Endothelial cell of umbilical vein (primary cell): Measurements from ENCODE around the gene ATP6V1B1. TPM values are rescaled to one million over a fixed set of nuclear protein-coding genes. Genes with fewer than 3 reads are reported as not detected.

Experiments used
- BruUV-seq: library from RNA; stranded (reverse); fragments of 400-500 nt; replicated peaks from 2 replicates; lab custom pipeline; 2021; lab: Mats Ljungman, UMichigan
- CTCF ChIA-PET: fragments of 300-600, 350-600 bp; sonication (Branson Sonifier 250); formaldehyde crosslinking; loops from one replicate; lab custom pipeline; 2021; ENCODE audit warnings: antibody characterized with exemption, inconsistent platforms; lab: Charles Lee
- POLR2A ChIA-PET: fragments of 300-600, 350-600 bp; sonication (Branson Sonifier 250); formaldehyde crosslinking; loops from one replicate; lab custom pipeline; 2021; ENCODE audit warnings: antibody characterized with exemption, inconsistent platforms; lab: Charles Lee
- DNase-seq: peaks from one replicate; pipeline ENCODE4 v3.0.0-alpha.2; 2011; ENCODE audit warnings: low read depth, low spot score
- FAIRE-seq: peaks from 2 replicates; lab custom pipeline; 2011; peaks lifted over from hg19 to GRCh38; lab: Jason Lieb, UNC
- H2AFZ ChIP-seq: 2 replicates; pipeline ENCODE4 v1.6.0; 2012; ENCODE audit warnings: low read depth, low read length, control low read depth, inconsistent platforms
- H3K27ac ChIP-seq: 2 replicates; pipeline ENCODE4 v1.5.1; 2011; ENCODE audit warnings: low read depth, mild to moderate bottlenecking, control low read depth, low read length, moderate library complexity; ENCODE audit not compliant: insufficient read depth
- H3K27me3 ChIP-seq, 2 experiments: 2 replicates each; pipeline versions ENCODE4 v1.6.0 to v1.6.1; 2011; ENCODE audit warnings: low read length in 2 of 2, mixed read lengths in 1 of 2; ENCODE audit not compliant: control insufficient read depth in 2 of 2, insufficient read depth in 2 of 2
- H3K36me3 ChIP-seq, 2 experiments: 2 replicates in 1 of 2; 3 replicates in 1 of 2; pipeline ENCODE4 v1.5.1; 2011; ENCODE audit warnings: low read length in 2 of 2, mild to moderate bottlenecking in 1 of 2, moderate library complexity in 1 of 2; ENCODE audit not compliant: control insufficient read depth in 2 of 2, insufficient read depth in 2 of 2; ENCODE audit errors: extremely low read depth in 1 of 2
- H3K4me1 ChIP-seq: 3 replicates; pipeline ENCODE4 v1.5.1; 2011; ENCODE audit warnings: mild to moderate bottlenecking, low read length; ENCODE audit not compliant: control insufficient read depth, insufficient read depth; ENCODE audit errors: extremely low read depth
- H3K4me2 ChIP-seq: 2 replicates; pipeline ENCODE4 v1.6.1; 2011; ENCODE audit warnings: low read length, control low read depth, mixed read lengths; ENCODE audit not compliant: insufficient read depth
- H3K4me3 ChIP-seq, 3 experiments: fragments of 200-600 bp in 1 of 3; sonication (generic), shearing (Covaris generic) in 1 of 3; replicated peaks in 1 of 3; 2 replicates each; pipeline ENCODE4 v1.5.1; 2011 to 2016; ENCODE audit warnings: control low read depth in 3 of 3, low read length in 3 of 3, mild to moderate bottlenecking in 2 of 3, inconsistent platforms in 1 of 3, low read depth in 1 of 3, moderate library complexity in 1 of 3; ENCODE audit not compliant: insufficient read depth in 1 of 3
- H3K79me2 ChIP-seq: 2 replicates; pipeline ENCODE4 v1.6.0; 2012; ENCODE audit warnings: low read length, inconsistent platforms; ENCODE audit not compliant: control insufficient read depth, insufficient read depth
- H3K9ac ChIP-seq: replicated peaks from 2 replicates; pipeline ENCODE3; 2011; ENCODE audit warnings: low read length, control low read depth; ENCODE audit not compliant: insufficient read depth; ENCODE audit errors: extremely low read depth
- H3K9me1 ChIP-seq: replicated peaks from 3 replicates; pipeline ENCODE4 v1.6.0; 2011; ENCODE audit warnings: mild to moderate bottlenecking, low read length; ENCODE audit not compliant: control insufficient read depth, insufficient read depth; ENCODE audit errors: extremely low read depth
- H3K9me3 ChIP-seq: replicated peaks from 2 replicates; pipeline ENCODE4 v1.5.1; 2012; ENCODE audit warnings: low read length, inconsistent platforms; ENCODE audit not compliant: control insufficient read depth, insufficient read depth
- H4K20me1 ChIP-seq: replicated peaks from 2 replicates; pipeline ENCODE3; 2011; ENCODE audit warnings: mild to moderate bottlenecking, low read length; ENCODE audit not compliant: control insufficient read depth, insufficient read depth; ENCODE audit errors: extremely low read depth
- EZH2 ChIP-seq: IDR thresholded peaks from 2 replicates; pipeline ENCODE4 v1.6.1; 2012; ENCODE audit warnings: borderline replicate concordance, low read depth, mild to moderate bottlenecking, moderate library complexity, low read length, inconsistent platforms; ENCODE audit not compliant: severe bottlenecking
- MYC ChIP-seq: IDR thresholded peaks from one replicate; pipeline ENCODE4 v1.6.1; 2011; ENCODE audit warnings: mild to moderate bottlenecking, low read depth, low read length
- POLR2A ChIP-seq: IDR thresholded peaks from 2 replicates; pipeline ENCODE4 v1.6.1; 2012; ENCODE audit warnings: low read depth, mild to moderate bottlenecking, control low read depth, low read length
- POLR2AphosphoS5 ChIP-seq: IDR thresholded peaks from 2 replicates; pipeline ENCODE4 v1.6.1; 2012; ENCODE audit warnings: low read depth, mild to moderate bottlenecking, control low read depth, low read length, moderate library complexity; ENCODE audit not compliant: insufficient read depth
- dilution Hi-C: fragments of 300-500 bp; cut with MboI; formaldehyde crosslinking; loops from one replicate; pipeline ENCODE4 v1.15.0; 2019; ENCODE audit warnings: low sequenced_read_pairs; ENCODE audit not compliant: extremely low pct_ligation_motif_present
- intact Hi-C: fragments of 100-400 bp; cut with micrococcal nuclease; formaldehyde crosslinking; loops from one replicate; pipeline ENCODE4 v1.10.0; 2022
- polyA plus RNA-seq, 4 experiments: library from polyadenylated mRNA; depleted of rRNA in 3 of 4; stranded (reverse) in 3 of 4; unstranded in 1 of 4; fragments of >200 nt; gene quantifications; 2 replicates each; pipeline versions ENCODE4 v1.2.1 to v1.2.3, GENCODE V29; 2011 to 2012; ENCODE audit warnings: missing spikeins in 1 of 4
- total RNA-seq: library from RNA; stranded (reverse); gene quantifications from 2 replicates; pipeline ENCODE4 v1.2.3, GENCODE V29; 2021
- TF ChIP-seq, protein P1 (sequence below), 2 donors: IDR thresholded peaks; 1 replicate in 1 of 2; 2 replicates in 1 of 2; pipeline ENCODE4 v1.5.1; 2011; ENCODE audit warnings: low read length in 2 of 2, mild to moderate bottlenecking in 2 of 2, moderate library complexity in 2 of 2, control low read depth in 1 of 2, inconsistent platforms in 1 of 2, low read depth in 1 of 2; ENCODE audit not compliant: insufficient read depth in 1 of 2; ENCODE audit errors: extremely low read depth in 1 of 2

The ATP6V1B1 gene
- total and polyA plus RNA-seq, 2 donors (not counting 3 experiments of a cell fraction or from before 2014, with no cell fraction given) = 0.77 TPM; not detected in 1

DNA sequence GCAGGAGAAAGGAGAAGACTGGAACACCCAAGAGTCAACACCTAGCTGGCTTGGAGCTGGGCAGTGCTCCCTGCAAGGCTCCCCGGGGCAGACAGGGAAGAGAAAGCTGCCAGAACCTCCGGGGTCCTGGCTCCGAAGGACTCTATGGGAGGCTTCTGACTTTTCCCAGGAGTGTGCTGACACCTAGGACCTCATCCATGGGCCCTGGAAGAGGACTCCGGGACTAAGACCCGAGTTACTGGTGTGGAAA lies 37.8 kb upstream of the ATP6V1B1 start:
- H3K4me2 ChIP-seq = no peak overlapping the region
- H3K4me1 ChIP-seq = peaks cover 7% of the 10 kb centered on the region
- intact Hi-C loops = no loop called here
- no peaks in the 10 kb centered on the region for H4K20me1 ChIP-seq
- TF ChIP-seq MYC (no peak), POLR2A (no peak), EZH2 (no peak), POLR2AphosphoS5 (no peak)
- TF ChIP-seq, protein P1, sequence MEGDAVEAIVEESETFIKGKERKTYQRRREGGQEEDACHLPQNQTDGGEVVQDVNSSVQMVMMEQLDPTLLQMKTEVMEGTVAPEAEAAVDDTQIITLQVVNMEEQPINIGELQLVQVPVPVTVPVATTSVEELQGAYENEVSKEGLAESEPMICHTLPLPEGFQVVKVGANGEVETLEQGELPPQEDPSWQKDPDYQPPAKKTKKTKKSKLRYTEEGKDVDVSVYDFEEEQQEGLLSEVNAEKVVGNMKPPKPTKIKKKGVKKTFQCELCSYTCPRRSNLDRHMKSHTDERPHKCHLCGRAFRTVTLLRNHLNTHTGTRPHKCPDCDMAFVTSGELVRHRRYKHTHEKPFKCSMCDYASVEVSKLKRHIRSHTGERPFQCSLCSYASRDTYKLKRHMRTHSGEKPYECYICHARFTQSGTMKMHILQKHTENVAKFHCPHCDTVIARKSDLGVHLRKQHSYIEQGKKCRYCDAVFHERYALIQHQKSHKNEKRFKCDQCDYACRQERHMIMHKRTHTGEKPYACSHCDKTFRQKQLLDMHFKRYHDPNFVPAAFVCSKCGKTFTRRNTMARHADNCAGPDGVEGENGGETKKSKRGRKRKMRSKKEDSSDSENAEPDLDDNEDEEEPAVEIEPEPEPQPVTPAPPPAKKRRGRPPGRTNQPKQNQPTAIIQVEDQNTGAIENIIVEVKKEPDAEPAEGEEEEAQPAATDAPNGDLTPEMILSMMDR (IDR thresholded peaks at IDR 0.05; ENCODE audit: extremely low read depth in 1 of 2, insufficient read depth in 1 of 2, low read depth in 1 of 2, low read length in 2 of 2) = no peak
- BruUV-seq = no TSS peak
- no peaks in the 10 kb centered on the region for H3K9me1 ChIP-seq
- no peaks in the 10 kb centered on the region for H3K36me3 ChIP-seq
- no peaks in the 10 kb centered on the region for H3K79me2 ChIP-seq
- no peak overlapping the region for H3K27ac ChIP-seq
- FAIRE-seq (no peak), DNase-seq (no peak)
- no peak overlapping the region for H3K4me3 ChIP-seq
- H2AFZ ChIP-seq = no peak overlapping the region
- POLR2A ChIA-PET = no interaction called here
- no peaks in the 10 kb centered on the region for H3K9me3 ChIP-seq
- no peak overlapping the region for H3K9ac ChIP-seq
- dilution Hi-C loops = no loop called here
- CTCF ChIA-PET = interaction anchor here (1.3 to 2.2 kb wide), 2 partner anchors 26 to 50 kb away, joined by 3 to 6 read pairs; no protein-coding TSS in a partner anchor
- H3K27me3 ChIP-seq = peaks cover 73 to 95% of the 10 kb centered on the region in 2 experiments
